ENCODE measurements around the gene BTBD7. TPM values are rescaled to one million over a fixed set of nuclear protein-coding genes. Genes with fewer than 3 reads are reported as not detected.

Gene BTBD7
- total RNA-seq, 1 experiment from 2014 or later: 32.5 TPM

GRCh38 chr14:93332397-93332852, 411 bp downstream of the BTBD7 start:
- intact Hi-C loops (cut with micrococcal nuclease): no loop called here
- ChIA-PET CTCF (no interaction called here), POLR2A (interaction anchor here (0.6 to 3.6 kb wide), 4 partner anchors 11 to 148 kb away, joined by 3 to 33 read pairs (median 12); partner anchors contain the start of genes LYSET and MOAP1)
- BruUV-seq (replicated peaks): no TSS peak
- H3K27ac Mint-ChIP-seq (ENCODE audit: low read depth, unreplicated experiment): peak overlapping the region; percentile 94
- H3K36me3 Mint-ChIP-seq (ENCODE audit: insufficient read depth, unreplicated experiment): peaks cover 13% of the 10 kb centered on the region
- H3K27me3 Mint-ChIP-seq (ENCODE audit: insufficient read depth, unreplicated experiment): no peaks in the 10 kb centered on the region
- peaks cover 28% of the 10 kb centered on the region for H3K4me1 Mint-ChIP-seq (ENCODE audit: insufficient read depth, unreplicated experiment)
- no peak for TF ChIP-seq CTCF (IDR thresholded peaks at IDR 0.05; ENCODE audit: unreplicated experiment)
- peak; percentile 51 for DNase-seq (ENCODE audit: unreplicated experiment)
- no peaks in the 10 kb centered on the region for H3K9me3 Mint-ChIP-seq (ENCODE audit: unreplicated experiment)
- H3K4me3 Mint-ChIP-seq (ENCODE audit: unreplicated experiment): peak overlapping the region; percentile 92

GRCh38 chr14:93331728-93332396, 974 bp downstream of the BTBD7 start:
- no TSS peak for BruUV-seq (replicated peaks)
- Mint-ChIP-seq H3K9me3 (ENCODE audit: unreplicated experiment) (no peaks in the 10 kb centered on the region), H3K36me3 (ENCODE audit: insufficient read depth, unreplicated experiment) (peaks cover 13% of the 10 kb centered on the region), H3K4me1 (ENCODE audit: insufficient read depth, unreplicated experiment) (peaks cover 28% of the 10 kb centered on the region), H3K27me3 (ENCODE audit: insufficient read depth, unreplicated experiment) (no peaks in the 10 kb centered on the region), H3K4me3 (ENCODE audit: unreplicated experiment) (peak overlapping the region; percentile 92), H3K27ac (ENCODE audit: low read depth, unreplicated experiment) (peak overlapping the region; percentile 94)
- CTCF ChIA-PET: interaction anchor here (0.7 kb wide), 1 partner anchor 14 kb away, joined by 4 read pairs; no protein-coding TSS in a partner anchor
- no peak for DNase-seq (ENCODE audit: unreplicated experiment)
- POLR2A ChIA-PET: interaction anchor here (0.6 to 3.6 kb wide), 7 partner anchors 11 to 148 kb away, joined by 3 to 33 read pairs (median 6); partner anchors contain the start of genes LYSET and MOAP1
- TF ChIP-seq CTCF (IDR thresholded peaks at IDR 0.05; ENCODE audit: unreplicated experiment): no peak
- intact Hi-C loops (cut with micrococcal nuclease): loop anchor here (2.0 kb wide), 1 partner anchor 91 kb away; no protein-coding TSS in a partner anchor

- Mint-ChIP-seq H3K4me3 (ENCODE audit: unreplicated experiment) (peak overlapping the region; percentile 92), H3K36me3 (ENCODE audit: insufficient read depth, unreplicated experiment) (peaks cover 13% of the 10 kb centered on the region), H3K4me1 (ENCODE audit: insufficient read depth, unreplicated experiment) (peaks cover 28% of the 10 kb centered on the region), H3K27ac (ENCODE audit: low read depth, unreplicated experiment) (peak overlapping the region; percentile 71), H3K27me3 (ENCODE audit: insufficient read depth, unreplicated experiment) (no peaks in the 10 kb centered on the region), H3K9me3 (ENCODE audit: unreplicated experiment) (no peaks in the 10 kb centered on the region)
- TF ChIP-seq CTCF (IDR thresholded peaks at IDR 0.05; ENCODE audit: unreplicated experiment): no peak
- no peak for DNase-seq (ENCODE audit: unreplicated experiment)
- POLR2A ChIA-PET: interaction anchor here (0.7 to 3.6 kb wide), 8 partner anchors 10 to 541 kb away, joined by 3 to 33 read pairs (median 6); partner anchors contain the start of genes LYSET and MOAP1
- intact Hi-C loops (cut with micrococcal nuclease): loop anchor here (2.0 kb wide), 1 partner anchor 90 kb away; no protein-coding TSS in a partner anchor
- no TSS peak for BruUV-seq (replicated peaks)
- CTCF ChIA-PET: interaction anchor here (0.6 to 0.7 kb wide), 3 partner anchors 10 to 645 kb away, joined by 3 to 6 read pairs (median 4); no protein-coding TSS in a partner anchor
These were observed 1.7 kb downstream of the BTBD7 start for GRCh38 chr14:93331002-93331727.

- H3K4me1 Mint-ChIP-seq (ENCODE audit: insufficient read depth, unreplicated experiment): peaks cover 28% of the 10 kb centered on the region
- ChIA-PET POLR2A (interaction anchor here (0.7 to 3.6 kb wide), 6 partner anchors 9 to 540 kb away, joined by 3 to 33 read pairs (median 5); no protein-coding TSS in a partner anchor), CTCF (interaction anchor here (0.7 kb wide), 1 partner anchor 11 kb away, joined by 3 read pairs; no protein-coding TSS in a partner anchor)
- peak overlapping the region; percentile 71 for H3K27ac Mint-ChIP-seq (ENCODE audit: low read depth, unreplicated experiment)
- no peak for DNase-seq (ENCODE audit: unreplicated experiment)
- no peaks in the 10 kb centered on the region for H3K9me3 Mint-ChIP-seq (ENCODE audit: unreplicated experiment)
- H3K36me3 Mint-ChIP-seq (ENCODE audit: insufficient read depth, unreplicated experiment): peaks cover 13% of the 10 kb centered on the region
- no peak for TF ChIP-seq CTCF (IDR thresholded peaks at IDR 0.05; ENCODE audit: unreplicated experiment)
- H3K4me3 Mint-ChIP-seq (ENCODE audit: unreplicated experiment): peak overlapping the region; percentile 92
- intact Hi-C loops (cut with micrococcal nuclease): loop anchor here (2.0 kb wide), 1 partner anchor 90 kb away; no protein-coding TSS in a partner anchor
- no peaks in the 10 kb centered on the region for H3K27me3 Mint-ChIP-seq (ENCODE audit: insufficient read depth, unreplicated experiment)
- TSS peak; percentile 20 for BruUV-seq (replicated peaks)
These were observed 2.2 kb downstream of the BTBD7 start for GRCh38 chr14:93330609-93331000.

All from MCF 10A (cell line).